SK-N-SH treated with all-trans-retinoic acid at 6 μM for 48 hours (cell line): ENCODE measurements around the gene SBK1.

Experiments used
- CSDC2 ChIP-seq: fragments of 250-450 bp; sonication (Bioruptor Pico); IDR thresholded peaks from 2 replicates; pipeline ENCODE4 v1.5.0; 2020; ENCODE audit warnings: mild to moderate bottlenecking, moderate library complexity
- CSRNP3 ChIP-seq: fragments of 250-450 bp; sonication (Bioruptor Pico); IDR thresholded peaks from 2 replicates; pipeline ENCODE4 v1.5.1; 2021; ENCODE audit warnings: mild to moderate bottlenecking, moderate library complexity
- PATZ1 ChIP-seq: fragments of 250-450 bp; sonication (Bioruptor Pico); IDR thresholded peaks from 2 replicates; pipeline ENCODE4 v1.8.0; 2020; ENCODE audit warnings: mild to moderate bottlenecking, moderate library complexity, borderline replicate concordance
- POU6F1 ChIP-seq: fragments of 250-450 bp; sonication (Bioruptor Pico); IDR thresholded peaks from 2 replicates; pipeline ENCODE4 v1.8.0; 2021; ENCODE audit warnings: low read depth, mild to moderate bottlenecking, moderate library complexity, borderline replicate concordance
- ZNF8 ChIP-seq: fragments of 450-650 bp; formaldehyde crosslinking; IDR thresholded peaks from 2 replicates; pipeline ENCODE4 v1.5.0; 2020; ENCODE audit warnings: mild to moderate bottlenecking, moderate library complexity

- no peak for TF ChIP-seq POU6F1 (CRISPR knock-in tag)
- no peak for TF ChIP-seq CSRNP3 (CRISPR knock-in tag)
- TF ChIP-seq ZNF8: no peak
- TF ChIP-seq CSDC2 (CRISPR knock-in tag): no peak
- TF ChIP-seq PATZ1 (CRISPR knock-in tag): no peak
Observed at GRCh38 chr16:28316054-28316453, 23.7 kb downstream of the SBK1 start.
